ENCODE measurements around the gene MARCHF9.
A peak's percentile ranks its signal among the peaks of the same experiment; 100 is the strongest.

The MARCHF9 gene

DNA sequence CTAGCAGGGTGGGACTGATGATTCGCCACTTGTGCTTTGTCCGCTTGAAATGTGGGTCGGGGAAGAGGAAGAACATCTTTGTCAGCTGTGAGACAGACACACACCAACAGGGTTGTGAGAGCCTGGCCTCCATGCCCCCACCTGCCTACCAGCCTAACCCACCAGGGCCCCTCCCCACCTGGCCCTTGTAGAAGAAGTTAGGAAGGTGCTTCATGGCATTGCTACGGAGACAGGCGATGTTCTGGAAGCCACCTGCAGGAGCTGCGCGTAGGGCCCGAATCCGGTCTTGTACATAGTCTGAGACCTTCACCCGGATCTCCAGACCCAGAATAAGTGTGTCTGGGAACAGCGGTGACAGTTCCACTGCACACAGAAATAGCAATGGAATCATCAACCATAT, 14.7 kb downstream of the MARCHF9 start:
- H3K4me2 ChIP-seq (ENCODE audit: low read length, poor library complexity, severe bottlenecking) = no peak overlapping the region
- 99% methylated on average over 11 of the region's 11 CpGs for WGBS
- no peak overlapping the region for H3K4ac ChIP-seq (ENCODE audit: low read depth in 1 of 2, low read length in 2 of 2)
- H4K91ac ChIP-seq (ENCODE audit: low read length) = no peak overlapping the region
- H3K36me3 ChIP-seq (ENCODE audit: control insufficient read depth in 1 of 2, insufficient read depth in 2 of 2, low read depth in 1 of 2, low read length in 2 of 2) = peaks cover 21 to 33% of the 10 kb centered on the region in 2 experiments
- H3K23ac ChIP-seq (ENCODE audit: low read length in 2 of 2) = no peak overlapping the region
- no peak overlapping the region for H3K27ac ChIP-seq (ENCODE audit: low read length, poor library complexity, severe bottlenecking)
- no peak overlapping the region for H3K14ac ChIP-seq (ENCODE audit: low read length in 2 of 2)
- no peak for DNase-seq
- no peak overlapping the region for H2BK15ac ChIP-seq (ENCODE audit: low read depth, poor library complexity, severe bottlenecking)
- H3K4me1 ChIP-seq (ENCODE audit: control insufficient read depth, insufficient read depth, low read depth, low read length) = peaks cover 34% of the 10 kb centered on the region
- H2BK5ac ChIP-seq (ENCODE audit: low read depth, low read length, poor library complexity, severe bottlenecking) = no peak overlapping the region
- no peak overlapping the region for H2BK120ac ChIP-seq (ENCODE audit: low read depth, low read length)
- no peak overlapping the region for H2AFZ ChIP-seq (ENCODE audit: low read depth, low read length)
- no peak overlapping the region for H4K8ac ChIP-seq (ENCODE audit: low read length)
- no peak overlapping the region for H3K9ac ChIP-seq (ENCODE audit: low read length)
- no peaks in the 10 kb centered on the region for H3K9me3 ChIP-seq (ENCODE audit: control insufficient read depth, low read length)
- no peak overlapping the region for H3K4me3 ChIP-seq (ENCODE audit: insufficient read depth in 1 of 2, low read depth in 1 of 2, low read length in 2 of 2)
- H2AK5ac ChIP-seq (ENCODE audit: low read length, severe bottlenecking) = no peak overlapping the region
- peaks cover 31 to 33% of the 10 kb centered on the region in 2 experiments for H3K27me3 ChIP-seq (ENCODE audit: control insufficient read depth in 1 of 2, insufficient read depth in 1 of 2, low read length in 2 of 2)
- no peak overlapping the region for H2BK12ac ChIP-seq (ENCODE audit: low read length in 2 of 2)
- no peak overlapping the region for H3K18ac ChIP-seq (ENCODE audit: low read depth in 1 of 2, low read length in 2 of 2)
- H3K79me1 ChIP-seq (replicated peaks; ENCODE audit: low read length, poor library complexity, severe bottlenecking) = peaks cover 14% of the 10 kb centered on the region

DNA sequence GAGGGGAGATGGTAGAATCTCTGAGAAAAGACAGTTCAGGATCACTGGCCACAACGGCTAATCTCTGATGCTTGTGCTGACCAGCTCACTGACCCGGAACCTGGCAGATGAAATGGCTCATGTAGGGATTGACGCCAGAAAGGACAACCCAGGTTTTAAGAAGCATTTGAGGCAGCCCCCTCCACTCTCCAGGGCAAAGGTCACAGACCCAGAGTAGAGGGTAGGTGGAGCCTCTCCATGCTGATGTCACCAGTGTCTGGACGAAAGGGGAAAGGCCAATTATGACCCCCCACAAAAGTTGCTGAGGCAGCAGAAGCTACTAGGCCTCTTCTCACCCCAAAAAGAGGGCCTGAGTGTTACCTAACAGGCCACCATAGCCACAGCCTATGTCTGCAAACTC, 15.8 kb downstream of the MARCHF9 start:
- peaks cover 19 to 21% of the 10 kb centered on the region in 2 experiments for H3K27me3 ChIP-seq (ENCODE audit: control insufficient read depth in 1 of 2, insufficient read depth in 1 of 2, low read length in 2 of 2)
- H2BK120ac ChIP-seq (ENCODE audit: low read depth, low read length) = no peak overlapping the region
- no peak overlapping the region for H2BK12ac ChIP-seq (ENCODE audit: low read length in 2 of 2)
- H3K9ac ChIP-seq (ENCODE audit: low read length) = peak overlapping the region; percentile 95
- no peak overlapping the region for H2BK15ac ChIP-seq (ENCODE audit: low read depth, poor library complexity, severe bottlenecking)
- H3K23ac ChIP-seq (ENCODE audit: low read length in 2 of 2) = no peak overlapping the region
- H3K4ac ChIP-seq (ENCODE audit: low read depth in 1 of 2, low read length in 2 of 2) = no peak overlapping the region
- peaks cover 15% of the 10 kb centered on the region for H3K79me1 ChIP-seq (replicated peaks; ENCODE audit: low read length, poor library complexity, severe bottlenecking)
- no peak overlapping the region for H3K18ac ChIP-seq (ENCODE audit: low read depth in 1 of 2, low read length in 2 of 2)
- H3K27ac ChIP-seq (ENCODE audit: low read length, poor library complexity, severe bottlenecking) = no peak overlapping the region
- no peak overlapping the region for H2BK5ac ChIP-seq (ENCODE audit: low read depth, low read length, poor library complexity, severe bottlenecking)
- no peak overlapping the region for H3K14ac ChIP-seq (ENCODE audit: low read length in 2 of 2)
- no peaks in the 10 kb centered on the region for H3K9me3 ChIP-seq (ENCODE audit: control insufficient read depth, low read length)
- no peak overlapping the region for H3K4me2 ChIP-seq (ENCODE audit: low read length, poor library complexity, severe bottlenecking)
- peaks cover 25 to 41% of the 10 kb centered on the region in 2 experiments for H3K36me3 ChIP-seq (ENCODE audit: control insufficient read depth in 1 of 2, insufficient read depth in 2 of 2, low read depth in 1 of 2, low read length in 2 of 2)
- 80% methylated on average over 4 of the region's 4 CpGs for WGBS
- H3K4me1 ChIP-seq (ENCODE audit: control insufficient read depth, insufficient read depth, low read depth, low read length) = peaks cover 23% of the 10 kb centered on the region
- DNase-seq = no peak
- H2AK5ac ChIP-seq (ENCODE audit: low read length, severe bottlenecking) = no peak overlapping the region
- H2AFZ ChIP-seq (ENCODE audit: low read depth, low read length) = no peak overlapping the region
- no peak overlapping the region for H4K8ac ChIP-seq (ENCODE audit: low read length)
- H4K91ac ChIP-seq (ENCODE audit: low read length) = no peak overlapping the region
- peak overlapping the region in 1 of 2 experiments; percentile 98 for H3K4me3 ChIP-seq (ENCODE audit: insufficient read depth in 1 of 2, low read depth in 1 of 2, low read length in 2 of 2)

DNA sequence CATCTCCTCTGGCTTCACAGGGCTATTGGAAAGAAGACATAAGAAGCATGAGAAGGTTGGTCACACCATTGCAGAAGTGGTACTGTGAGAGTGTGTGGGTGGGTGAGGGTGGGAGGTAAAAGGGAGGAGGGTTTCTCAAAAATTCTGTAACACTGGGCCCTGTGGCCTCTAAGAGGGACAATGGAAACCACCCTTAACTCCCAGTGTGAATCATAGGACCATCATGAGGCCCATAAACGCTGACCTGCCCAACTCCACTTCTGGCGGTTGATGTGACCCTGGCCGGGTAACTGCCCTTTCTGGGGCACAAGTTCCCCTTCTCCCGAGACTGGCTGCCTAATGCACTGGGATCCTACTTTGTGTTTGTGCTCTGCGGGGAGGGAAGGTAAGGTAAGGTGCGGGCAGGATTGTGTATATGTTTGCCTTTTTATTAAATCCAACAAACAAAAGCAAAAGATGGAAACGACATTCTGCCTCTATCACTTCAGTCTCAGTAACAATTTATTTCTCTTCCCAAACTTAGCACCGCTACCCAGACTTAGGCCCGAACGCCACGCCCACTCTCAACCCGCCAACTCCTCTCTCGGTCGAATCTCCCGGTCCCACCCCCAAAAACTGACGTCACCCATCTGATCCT, 16.5 kb downstream of the MARCHF9 start:
- 2% methylated on average over 14 of the region's 16 CpGs for WGBS
- Histone ChIP-seq H3K36me3 (ENCODE audit: control insufficient read depth in 1 of 2, insufficient read depth in 2 of 2, low read depth in 1 of 2, low read length in 2 of 2) (peaks cover 25 to 47% of the 10 kb centered on the region in 2 experiments), H3K4me2 (ENCODE audit: low read length, poor library complexity, severe bottlenecking) (peak overlapping the region; percentile 99), H2AFZ (ENCODE audit: low read depth, low read length) (peak overlapping the region; percentile 74), H3K27me3 (ENCODE audit: control insufficient read depth in 1 of 2, insufficient read depth in 1 of 2, low read length in 2 of 2) (peaks cover 13 to 15% of the 10 kb centered on the region in 2 experiments), H3K14ac (ENCODE audit: low read length in 2 of 2) (no peak overlapping the region), H2AK5ac (ENCODE audit: low read length, severe bottlenecking) (no peak overlapping the region), H3K79me1 (replicated peaks; ENCODE audit: low read length, poor library complexity, severe bottlenecking) (peaks cover 15% of the 10 kb centered on the region), H4K8ac (ENCODE audit: low read length) (peak overlapping the region; percentile 62), H3K9me3 (ENCODE audit: control insufficient read depth, low read length) (no peaks in the 10 kb centered on the region), H3K4me1 (ENCODE audit: control insufficient read depth, insufficient read depth, low read depth, low read length) (peaks cover 19% of the 10 kb centered on the region), H2BK5ac (ENCODE audit: low read depth, low read length, poor library complexity, severe bottlenecking) (no peak overlapping the region), H3K4ac (ENCODE audit: low read depth in 1 of 2, low read length in 2 of 2) (no peak overlapping the region), H3K9ac (ENCODE audit: low read length) (peak overlapping the region; percentile 95), H3K18ac (ENCODE audit: low read depth in 1 of 2, low read length in 2 of 2) (peak overlapping the region in 1 of 2 experiments; percentile 61), H3K27ac (ENCODE audit: low read length, poor library complexity, severe bottlenecking) (peak overlapping the region; percentile 67), H2BK120ac (ENCODE audit: low read depth, low read length) (no peak overlapping the region), H4K91ac (ENCODE audit: low read length) (no peak overlapping the region), H3K23ac (ENCODE audit: low read length in 2 of 2) (peak overlapping the region in 1 of 2 experiments; percentile 14), H2BK15ac (ENCODE audit: low read depth, poor library complexity, severe bottlenecking) (no peak overlapping the region), H3K4me3 (ENCODE audit: insufficient read depth in 1 of 2, low read depth in 1 of 2, low read length in 2 of 2) (peak overlapping the region; percentile 70 to 98), H2BK12ac (ENCODE audit: low read length in 2 of 2) (no peak overlapping the region)
- peak; percentile 94 for DNase-seq

GRCh38 chr12:57771873-57772428, 17.0 kb downstream of the MARCHF9 start, which contains the start of gene METTL1:
Gene METTL1 (minus strand): TSS chr12:57772105. CDS start chr12:57772083, 22 bp downstream.
- Histone ChIP-seq H3K23ac (ENCODE audit: low read length in 2 of 2) (peak within 1 kb of the TSS in 1 of 2 experiments; percentile 23), H2BK120ac (ENCODE audit: low read depth, low read length) (no peak within 1 kb of the TSS), H3K4me3 (ENCODE audit: insufficient read depth in 1 of 2, low read depth in 1 of 2, low read length in 2 of 2) (peak within 1 kb of the TSS; percentile 70 to 98), H2BK12ac (ENCODE audit: low read length in 2 of 2) (peak within 1 kb of the TSS; percentile 23 to 91), H3K36me3 (ENCODE audit: control insufficient read depth in 1 of 2, insufficient read depth in 2 of 2, low read depth in 1 of 2, low read length in 2 of 2) (peaks cover 25 to 50% of the 10 kb centered on the region in 2 experiments), H2AK5ac (ENCODE audit: low read length, severe bottlenecking) (no peak within 1 kb of the TSS), H3K27me3 (ENCODE audit: control insufficient read depth in 1 of 2, insufficient read depth in 1 of 2, low read length in 2 of 2) (peaks cover 7 to 9% of the 10 kb centered on the region in 2 experiments), H3K4me2 (ENCODE audit: low read length, poor library complexity, severe bottlenecking) (peak within 1 kb of the TSS; percentile 99), H3K9ac (ENCODE audit: low read length) (peak within 1 kb of the TSS; percentile 95), H2BK5ac (ENCODE audit: low read depth, low read length, poor library complexity, severe bottlenecking) (no peak within 1 kb of the TSS), H3K27ac (ENCODE audit: low read length, poor library complexity, severe bottlenecking) (peak within 1 kb of the TSS; percentile 89), H3K4me1 (ENCODE audit: control insufficient read depth, insufficient read depth, low read depth, low read length) (peaks cover 13% of the 10 kb centered on the region), H3K14ac (ENCODE audit: low read length in 2 of 2) (peak within 1 kb of the TSS in 1 of 2 experiments; percentile 46), H4K8ac (ENCODE audit: low read length) (peak within 1 kb of the TSS; percentile 73), H3K9me3 (ENCODE audit: control insufficient read depth, low read length) (no peaks in the 10 kb centered on the region), H3K18ac (ENCODE audit: low read depth in 1 of 2, low read length in 2 of 2) (peak within 1 kb of the TSS; percentile 68 to 99), H4K91ac (ENCODE audit: low read length) (peak within 1 kb of the TSS; percentile 91), H3K79me1 (replicated peaks; ENCODE audit: low read length, poor library complexity, severe bottlenecking) (peaks cover 15% of the 10 kb centered on the region), H2BK15ac (ENCODE audit: low read depth, poor library complexity, severe bottlenecking) (peak within 1 kb of the TSS; percentile 30), H3K4ac (ENCODE audit: low read depth in 1 of 2, low read length in 2 of 2) (peak within 1 kb of the TSS; percentile 39 to 97), H2AFZ (ENCODE audit: low read depth, low read length) (peak within 1 kb of the TSS; percentile 74)
- peak; percentile 98 for DNase-seq
- under 1% methylated on average over 23 of the region's 28 CpGs for WGBS

Data from mesenchymal stem cell (in vitro differentiated cells and primary cell).